HL-60 (cell line): Measurements from ENCODE around the gene AGAP1.

Source experiments
- CTCF ChIP-seq: IDR thresholded peaks from one replicate; pipeline ENCODE4 v1.5.1; 2011; ENCODE audit warnings: low read length, control low read depth, inconsistent platforms; ENCODE audit not compliant: insufficient read depth
- GABPA ChIP-seq: IDR thresholded peaks from 2 replicates; pipeline ENCODE4 v1.6.1; 2012; ENCODE audit warnings: low read depth
- POLR2AphosphoS5 ChIP-seq: IDR thresholded peaks from 2 replicates; pipeline ENCODE4 v1.6.1; 2012; ENCODE audit warnings: low read depth
- REST ChIP-seq: IDR thresholded peaks from 2 replicates; pipeline ENCODE4 v1.6.1; 2012; ENCODE audit warnings: low read depth; ENCODE audit not compliant: insufficient replicate concordance
- SPI1 ChIP-seq: IDR thresholded peaks from 2 replicates; pipeline ENCODE4 v1.6.1; 2012; ENCODE audit warnings: low read depth, mild to moderate bottlenecking, borderline replicate concordance

DNA sequence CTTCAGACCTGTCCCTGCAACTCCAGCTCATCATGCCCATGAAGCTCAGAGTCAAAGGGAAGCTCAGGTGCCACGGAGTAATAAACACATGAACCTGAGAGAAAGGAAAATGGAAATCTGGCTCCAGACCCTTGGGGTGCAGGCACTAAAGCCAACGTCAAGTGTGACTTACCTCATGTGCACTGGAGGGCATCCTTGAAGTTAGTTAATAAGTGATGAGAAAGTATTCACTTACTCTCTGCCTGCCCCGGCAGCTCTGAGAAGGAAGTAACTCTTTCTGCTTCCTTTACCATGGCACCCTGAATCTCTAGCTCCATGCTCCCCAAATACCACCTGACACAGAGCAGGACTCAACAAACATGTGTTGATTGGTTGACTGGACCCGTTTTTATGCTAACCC is 21.4 kb upstream of the AGAP1 start:
- TF ChIP-seq CTCF = no peak
- no peak for TF ChIP-seq REST
- no peak for TF ChIP-seq SPI1
- TF ChIP-seq GABPA = no peak
- no peak for TF ChIP-seq POLR2AphosphoS5
